K562 (cell line): ENCODE data around the gene CPS1.

ENCODE experiments used
- CBX2 ChIP-seq: fragments of 200-600 bp; sonication (generic); IDR thresholded peaks from one replicate; pipeline ENCODE4 v1.6.1; 2012; ENCODE audit warnings: mild to moderate bottlenecking, low read length, inconsistent platforms; ENCODE audit not compliant: insufficient read depth, poor library complexity, severe bottlenecking
- TF ChIP-seq, protein P1 (sequence below): fragments of 150-350 bp; conservative IDR thresholded peaks from 2 replicates; pipeline ENCODE4 v1.6.1; 2014; ENCODE audit warnings: low read length

DNA sequence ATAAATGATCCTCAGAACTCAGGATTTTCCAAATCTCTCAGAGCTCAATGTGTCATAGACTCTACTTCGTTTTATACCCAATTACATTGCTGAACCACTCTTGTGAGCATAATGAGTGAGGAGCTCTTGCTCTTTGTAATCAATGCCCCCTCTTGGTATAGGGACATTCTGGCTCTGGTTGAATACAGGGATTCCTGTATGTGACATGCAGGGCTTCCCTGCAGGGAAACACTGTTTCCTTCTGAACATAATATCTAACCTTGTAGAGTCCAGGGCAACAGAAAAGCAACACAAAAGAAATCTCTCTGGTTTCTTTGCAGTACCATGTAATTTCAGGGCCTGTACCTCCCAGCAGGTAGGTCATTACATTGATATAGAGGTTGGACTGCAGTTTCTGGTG lies 101.5 kb downstream of the CPS1 start:
- TF ChIP-seq, protein P1, sequence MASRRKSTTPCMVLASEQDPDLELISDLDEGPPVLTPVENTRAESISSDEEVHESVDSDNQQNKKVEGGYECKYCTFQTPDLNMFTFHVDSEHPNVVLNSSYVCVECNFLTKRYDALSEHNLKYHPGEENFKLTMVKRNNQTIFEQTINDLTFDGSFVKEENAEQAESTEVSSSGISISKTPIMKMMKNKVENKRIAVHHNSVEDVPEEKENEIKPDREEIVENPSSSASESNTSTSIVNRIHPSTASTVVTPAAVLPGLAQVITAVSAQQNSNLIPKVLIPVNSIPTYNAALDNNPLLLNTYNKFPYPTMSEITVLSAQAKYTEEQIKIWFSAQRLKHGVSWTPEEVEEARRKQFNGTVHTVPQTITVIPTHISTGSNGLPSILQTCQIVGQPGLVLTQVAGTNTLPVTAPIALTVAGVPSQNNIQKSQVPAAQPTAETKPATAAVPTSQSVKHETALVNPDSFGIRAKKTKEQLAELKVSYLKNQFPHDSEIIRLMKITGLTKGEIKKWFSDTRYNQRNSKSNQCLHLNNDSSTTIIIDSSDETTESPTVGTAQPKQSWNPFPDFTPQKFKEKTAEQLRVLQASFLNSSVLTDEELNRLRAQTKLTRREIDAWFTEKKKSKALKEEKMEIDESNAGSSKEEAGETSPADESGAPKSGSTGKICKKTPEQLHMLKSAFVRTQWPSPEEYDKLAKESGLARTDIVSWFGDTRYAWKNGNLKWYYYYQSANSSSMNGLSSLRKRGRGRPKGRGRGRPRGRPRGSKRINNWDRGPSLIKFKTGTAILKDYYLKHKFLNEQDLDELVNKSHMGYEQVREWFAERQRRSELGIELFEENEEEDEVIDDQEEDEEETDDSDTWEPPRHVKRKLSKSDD = no peak
- no peak for TF ChIP-seq CBX2
